ENCODE measurements around the gene SLC9A3. TPM values are rescaled to one million over a fixed set of nuclear protein-coding genes. Genes with fewer than 3 reads are reported as not detected.

Gene SLC9A3
- 100 to 1,000 TPM in 1 of 2 donors, 10 to 100 TPM in 1; 78.1 to 170 TPM for total RNA-seq
- long read RNA-seq, partial matches to known transcripts = 4 of 5 reads
- long read RNA-seq, other reads (novel, unspliced or antisense) = 1 of 5 reads

GRCh38 chr5:524234-524972 is at the start of gene SLC9A3:
TSS of gene SLC9A3 (minus strand) at chr5:524449.
- ATAC-seq = peak; percentile 15
- intact Hi-C loops (cut with DNase I, micrococcal nuclease) = no loop called here

GRCh38 chr5:573976-574375 is 49.7 kb upstream of the SLC9A3 start:
- DNase-seq (no peak), ATAC-seq (no peak)
- intact Hi-C loops (cut with DNase I, micrococcal nuclease) = no loop called here

More at GRCh38 chr5:524234-524972, at the start of gene SLC9A3:
- DNase-seq = no peak

GRCh38 chr5:573206-573605 is 49.0 kb upstream of the SLC9A3 start:
- DNase-seq = no peak
- intact Hi-C loops (cut with DNase I, micrococcal nuclease) = no loop called here
- ATAC-seq = no peak

GRCh38 chr5:572398-573019 is 48.3 kb upstream of the SLC9A3 start:
- ATAC-seq (no peak), DNase-seq (no peak)
- intact Hi-C loops (cut with DNase I, micrococcal nuclease) = no loop called here

- intact Hi-C loops (cut with DNase I, micrococcal nuclease) = no loop called here
- ATAC-seq (no peak), DNase-seq (no peak)
These were observed 47.5 kb upstream of the SLC9A3 start for GRCh38 chr5:571791-572190.

GRCh38 chr5:570886-571285 is 46.6 kb upstream of the SLC9A3 start:
- intact Hi-C loops (cut with DNase I, micrococcal nuclease) = no loop called here
- ATAC-seq (no peak), DNase-seq (no peak)

GRCh38 chr5:570446-570845 is 46.2 kb upstream of the SLC9A3 start:
- intact Hi-C loops (cut with DNase I, micrococcal nuclease) = no loop called here
- DNase-seq (no peak), ATAC-seq (no peak)

- DNase-seq (no peak), ATAC-seq (no peak)
- intact Hi-C loops (cut with DNase I, micrococcal nuclease) = no loop called here
These were observed 45.7 kb upstream of the SLC9A3 start for GRCh38 chr5:569868-570361.

GRCh38 chr5:569358-569867 is 45.2 kb upstream of the SLC9A3 start:
- intact Hi-C loops (cut with DNase I, micrococcal nuclease) = no loop called here
- DNase-seq = no peak
- ATAC-seq = no peak

GRCh38 chr5:568809-569208 is 44.6 kb upstream of the SLC9A3 start:
- ATAC-seq = no peak
- no peak for DNase-seq
- intact Hi-C loops (cut with DNase I, micrococcal nuclease) = no loop called here

GRCh38 chr5:568061-568781 is 44.0 kb upstream of the SLC9A3 start:
- ATAC-seq (no peak), DNase-seq (no peak)
- intact Hi-C loops (cut with DNase I, micrococcal nuclease) = no loop called here

GRCh38 chr5:567664-568060 is 43.4 kb upstream of the SLC9A3 start:
- DNase-seq = no peak
- no peak for ATAC-seq
- intact Hi-C loops (cut with DNase I, micrococcal nuclease) = no loop called here

GRCh38 chr5:566636-567309 is 42.5 kb upstream of the SLC9A3 start:
- no peak for ATAC-seq
- intact Hi-C loops (cut with DNase I, micrococcal nuclease) = no loop called here
- DNase-seq = no peak

- intact Hi-C loops (cut with DNase I, micrococcal nuclease) = no loop called here
- DNase-seq (peak in 1 of 2 donors; percentile 52), ATAC-seq (peak; percentile 81)
These were observed 41.7 kb upstream of the SLC9A3 start for GRCh38 chr5:565782-566440.

- intact Hi-C loops (cut with DNase I, micrococcal nuclease) = no loop called here
- DNase-seq (no peak), ATAC-seq (no peak)
These were observed 37.2 kb upstream of the SLC9A3 start for GRCh38 chr5:561408-561807.

GRCh38 chr5:560792-561166 is 36.5 kb upstream of the SLC9A3 start:
- intact Hi-C loops (cut with DNase I, micrococcal nuclease) = no loop called here
- ATAC-seq (no peak), DNase-seq (no peak)

- intact Hi-C loops (cut with DNase I, micrococcal nuclease) = no loop called here
- DNase-seq = no peak
- no peak for ATAC-seq
These were observed 34.7 kb upstream of the SLC9A3 start for GRCh38 chr5:558871-559503.

GRCh38 chr5:558326-558725 is 34.1 kb upstream of the SLC9A3 start:
- no peak for DNase-seq
- ATAC-seq = no peak
- intact Hi-C loops (cut with DNase I, micrococcal nuclease) = no loop called here

Data from left colon (tissue), 2 donors.